Right hindlimb (tissue), 1 donor: Measurements from ENCODE around the gene NWD2.
A peak's percentile ranks its signal among the peaks of the same experiment; 100 is the strongest.
"Not testable (repeated sequence)": the region's sequence is repeated elsewhere in the genome, so short reads cannot be mapped to it uniquely, and the experiment has no call there.

Experiments
- DNase-seq: peaks from one replicate; pipeline ENCODE4 v3.0.0-alpha.2; 2018

Gene NWD2

GRCh38 chr4:37244583-37245390, at the start of gene NWD2:
Gene NWD2, plus strand, starts transcription at chr4:37244743. Its CDS starts 325 bp downstream, at chr4:37245068.
- peak; percentile 46 for DNase-seq

- no peak for DNase-seq
These were observed 46.6 kb upstream of the NWD2 start for GRCh38 chr4:37197899-37198298.

GRCh38 chr4:37204740-37205139, 39.8 kb upstream of the NWD2 start:
- DNase-seq, result not testable (repeated sequence)

- DNase-seq, result no peak
These were observed 28.3 kb upstream of the NWD2 start for GRCh38 chr4:37216209-37216608.

- DNase-seq, result no peak
These were observed 25.3 kb upstream of the NWD2 start for GRCh38 chr4:37219242-37219641.

- DNase-seq, result no peak
These were observed 24.6 kb upstream of the NWD2 start for GRCh38 chr4:37219990-37220389.

- DNase-seq, result no peak
These were observed 23.9 kb upstream of the NWD2 start for GRCh38 chr4:37220685-37221084.

- no peak for DNase-seq
These were observed 20.8 kb upstream of the NWD2 start for GRCh38 chr4:37223732-37224131.

- no peak for DNase-seq
These were observed 19.7 kb upstream of the NWD2 start for GRCh38 chr4:37224854-37225253.

- DNase-seq, result no peak
These were observed 18.8 kb upstream of the NWD2 start for GRCh38 chr4:37225778-37226177.

GRCh38 chr4:37232315-37232714, 12.2 kb upstream of the NWD2 start:
- no peak for DNase-seq

- DNase-seq, result no peak
These were observed 8.4 kb upstream of the NWD2 start for GRCh38 chr4:37236165-37236564.

- no peak for DNase-seq
These were observed 2.9 kb upstream of the NWD2 start for GRCh38 chr4:37241647-37242046.

- DNase-seq, result no peak
These were observed 1.5 kb upstream of the NWD2 start for GRCh38 chr4:37243051-37243450.

- no peak for DNase-seq
These were observed 591 bp upstream of the NWD2 start for GRCh38 chr4:37243722-37244582.

- no peak for DNase-seq
These were observed 930 bp downstream of the NWD2 start for GRCh38 chr4:37245391-37245954.

- no peak for DNase-seq
These were observed 2.3 kb downstream of the NWD2 start for GRCh38 chr4:37246891-37247290.

- DNase-seq, result no peak
These were observed 13.7 kb downstream of the NWD2 start for GRCh38 chr4:37258221-37258620.

- DNase-seq, result no peak
These were observed 23.8 kb downstream of the NWD2 start for GRCh38 chr4:37268319-37268718.

GRCh38 chr4:37279121-37279520, 34.6 kb downstream of the NWD2 start:
- no peak for DNase-seq

GRCh38 chr4:37279894-37280592, 35.5 kb downstream of the NWD2 start:
- DNase-seq, result no peak

GRCh38 chr4:37299468-37299867, 54.9 kb downstream of the NWD2 start:
- DNase-seq, result no peak

GRCh38 chr4:37304612-37305011, 60.1 kb downstream of the NWD2 start:
- DNase-seq, result no peak
